HG03280 (cell line): Measurements from ENCODE around the gene PCDHA9.
"Not testable (repeated sequence)": the region's sequence is repeated elsewhere in the genome, so short reads cannot be mapped to it uniquely, and the experiment has no call there.

Source experiments
- ATAC-seq: cut with Tn5 transposase; IDR thresholded peaks from one replicate; pipeline ENCODE4 v1.9.1; 2021; ENCODE audit warnings: mild to moderate bottlenecking, moderate library complexity; ENCODE audit not compliant: unreplicated experiment

PCDHA9 gene

GRCh38 chr5:140848139-140849102, at the start of gene PCDHA9:
Gene PCDHA9, plus strand, starts transcription at chr5:140848382. Its CDS starts 114 bp downstream, at chr5:140848496.
- not testable (repeated sequence) for ATAC-seq

DNA sequence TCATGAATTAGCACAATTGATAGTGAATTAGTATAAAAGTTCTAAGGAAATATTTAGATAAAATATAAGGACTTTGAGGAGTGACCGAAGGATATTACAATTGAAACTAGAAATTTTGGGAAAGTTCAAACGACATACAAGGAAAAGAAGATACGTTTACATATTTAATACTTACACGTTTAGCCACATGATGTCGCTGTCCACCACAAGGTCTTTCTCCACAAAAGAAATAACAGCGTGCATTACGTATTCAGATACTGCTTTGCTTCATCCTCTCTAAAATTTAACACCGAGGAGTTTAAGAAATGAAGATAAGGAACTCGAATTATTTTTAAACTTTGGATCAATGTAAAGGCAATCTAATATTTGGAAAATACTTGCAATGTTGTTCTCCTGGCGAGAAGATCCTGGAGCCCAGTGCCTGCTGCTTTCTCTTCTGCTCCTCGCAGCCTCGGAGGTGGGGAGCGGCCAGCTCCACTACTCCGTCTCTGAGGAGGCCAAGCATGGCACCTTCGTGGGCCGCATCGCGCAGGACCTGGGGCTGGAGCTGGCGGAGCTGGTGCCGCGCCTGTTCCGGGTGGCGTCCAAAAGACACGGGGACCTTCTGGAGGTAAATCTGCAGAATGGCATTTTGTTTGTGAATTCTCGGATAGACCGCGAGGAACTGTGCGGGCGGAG, 47.2 kb upstream of the PCDHA9 start, which contains the start of gene PCDHA3:
Gene PCDHA3, plus strand, starts transcription at position 242 of the 678 bp plus-strand sequence.
- no peak for ATAC-seq

DNA sequence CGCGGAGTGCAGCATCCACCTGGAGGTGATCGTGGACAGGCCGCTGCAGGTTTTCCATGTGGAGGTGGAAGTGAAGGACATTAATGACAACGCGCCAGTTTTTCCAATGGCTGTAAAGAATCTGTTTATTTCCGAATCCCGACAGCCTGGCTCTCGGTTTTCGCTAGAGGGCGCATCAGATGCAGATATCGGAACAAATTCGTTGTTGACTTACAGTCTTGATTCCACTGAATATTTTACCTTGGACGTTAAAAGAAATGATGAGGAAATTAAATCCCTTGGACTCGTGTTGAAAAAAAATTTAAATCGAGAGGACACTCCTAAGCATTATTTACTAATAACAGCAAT, 46.7 kb upstream of the PCDHA9 start:
- ATAC-seq: no peak

DNA sequence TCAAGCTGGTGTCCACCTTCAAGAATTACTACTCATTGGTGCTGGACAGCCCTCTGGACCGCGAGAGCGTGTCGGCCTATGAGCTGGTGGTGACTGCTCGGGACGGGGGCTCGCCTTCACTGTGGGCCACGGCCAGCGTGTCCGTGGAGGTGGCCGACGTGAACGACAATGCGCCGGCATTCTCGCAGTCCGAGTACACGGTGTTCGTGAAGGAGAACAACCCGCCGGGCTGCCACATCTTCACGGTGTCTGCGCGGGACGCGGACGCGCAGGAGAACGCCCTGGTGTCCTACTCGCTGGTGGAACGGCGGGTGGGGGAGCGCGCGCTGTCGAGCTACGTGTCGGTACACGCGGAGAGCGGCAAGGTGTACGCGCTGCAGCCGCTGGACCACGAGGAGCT, 45.8 kb upstream of the PCDHA9 start:
- not testable (repeated sequence) for ATAC-seq

- ATAC-seq: no peak
Measured at GRCh38 chr5:140802781-140803271, 45.4 kb upstream of the PCDHA9 start.

DNA sequence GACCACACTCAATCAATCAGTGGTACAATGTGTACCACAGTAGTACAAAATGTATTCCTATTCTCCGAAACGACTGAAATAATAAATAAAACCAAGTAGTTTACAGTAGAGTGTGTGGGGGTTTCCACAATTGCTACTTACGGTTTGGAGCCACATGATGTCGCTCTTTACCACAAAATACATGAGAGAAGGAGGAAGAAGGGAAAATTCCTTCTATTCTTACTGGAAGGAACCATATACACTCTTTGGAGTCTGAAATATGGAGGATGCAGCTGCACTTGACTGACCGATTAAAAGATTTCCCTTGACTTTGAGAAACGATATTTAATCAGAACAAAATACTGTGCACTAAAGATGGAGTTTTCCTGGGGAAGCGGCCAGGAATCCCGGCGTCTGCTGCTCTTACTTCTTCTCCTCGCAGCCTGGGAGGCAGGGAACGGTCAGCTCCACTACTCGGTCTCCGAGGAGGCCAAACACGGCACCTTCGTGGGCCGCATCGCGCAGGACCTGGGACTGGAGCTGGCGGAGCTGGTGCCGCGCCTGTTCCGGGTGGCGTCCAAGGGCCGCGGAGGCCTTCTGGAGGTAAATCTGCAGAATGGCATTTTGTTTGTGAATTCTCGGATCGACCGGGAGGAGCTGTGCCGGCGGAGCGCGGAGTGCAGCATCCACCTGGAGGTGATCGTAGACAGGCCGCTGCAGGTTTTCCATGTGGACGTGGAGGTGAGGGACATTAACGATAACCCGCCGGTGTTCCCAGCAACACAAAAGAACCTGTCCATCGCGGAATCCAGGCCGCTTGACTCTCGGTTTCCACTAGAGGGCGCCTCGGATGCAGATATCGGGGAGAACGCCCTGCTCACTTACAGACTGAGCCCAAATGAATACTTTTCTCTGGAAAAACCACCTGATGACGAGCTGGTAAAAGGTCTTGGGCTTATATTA, 41.1 kb upstream of the PCDHA9 start, which contains the start of gene PCDHA4:
Gene PCDHA4, plus strand, starts transcription at position 235 of the 942 bp plus-strand sequence.
- no peak for ATAC-seq

DNA sequence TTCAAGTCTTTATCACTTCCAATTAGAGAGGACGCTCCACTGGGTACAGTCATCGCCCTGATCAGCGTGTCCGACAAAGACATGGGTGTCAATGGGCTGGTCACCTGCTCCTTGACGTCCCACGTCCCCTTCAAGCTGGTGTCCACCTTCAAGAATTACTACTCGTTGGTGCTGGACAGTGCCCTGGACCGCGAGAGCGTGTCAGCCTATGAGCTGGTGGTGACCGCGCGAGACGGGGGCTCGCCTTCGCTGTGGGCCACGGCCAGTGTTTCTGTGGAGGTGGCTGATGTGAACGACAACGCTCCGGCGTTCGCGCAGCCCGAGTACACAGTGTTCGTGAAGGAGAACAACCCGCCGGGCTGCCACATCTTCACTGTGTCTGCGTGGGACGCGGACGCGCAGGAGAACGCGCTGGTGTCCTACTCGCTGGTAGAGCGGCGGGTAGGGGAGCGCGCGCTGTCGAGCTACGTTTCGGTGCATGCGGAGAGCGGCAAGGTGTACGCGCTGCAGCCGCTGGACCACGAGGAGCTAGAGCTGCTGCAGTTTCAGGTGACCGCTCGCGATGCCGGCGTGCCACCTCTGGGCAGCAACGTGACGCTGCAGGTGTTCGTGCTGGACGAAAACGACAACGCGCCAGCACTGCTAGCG, 39.8 kb upstream of the PCDHA9 start:
- not testable (repeated sequence) for ATAC-seq

GRCh38 chr5:140808889-140809291, 39.3 kb upstream of the PCDHA9 start:
- ATAC-seq: no peak

- no peak for ATAC-seq
Measured at GRCh38 chr5:140821375-140822280, 26.6 kb upstream of the PCDHA9 start, which contains the start of gene PCDHA5. Gene PCDHA5, plus strand, starts transcription at chr5:140821613.

DNA sequence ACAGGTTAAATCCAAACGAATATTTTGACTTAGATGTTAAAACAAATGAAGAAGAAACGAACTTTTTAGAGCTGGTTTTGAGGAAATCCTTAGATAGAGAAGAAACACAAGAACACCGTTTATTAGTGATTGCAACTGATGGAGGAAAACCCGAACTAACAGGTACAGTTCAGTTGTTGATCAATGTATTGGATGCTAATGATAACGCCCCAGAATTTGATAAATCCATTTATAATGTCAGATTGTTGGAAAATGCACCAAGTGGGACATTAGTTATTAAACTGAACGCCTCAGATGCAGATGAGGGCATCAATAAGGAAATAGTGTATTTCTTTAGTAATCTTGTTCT, 25.9 kb upstream of the PCDHA9 start:
- ATAC-seq: no peak

DNA sequence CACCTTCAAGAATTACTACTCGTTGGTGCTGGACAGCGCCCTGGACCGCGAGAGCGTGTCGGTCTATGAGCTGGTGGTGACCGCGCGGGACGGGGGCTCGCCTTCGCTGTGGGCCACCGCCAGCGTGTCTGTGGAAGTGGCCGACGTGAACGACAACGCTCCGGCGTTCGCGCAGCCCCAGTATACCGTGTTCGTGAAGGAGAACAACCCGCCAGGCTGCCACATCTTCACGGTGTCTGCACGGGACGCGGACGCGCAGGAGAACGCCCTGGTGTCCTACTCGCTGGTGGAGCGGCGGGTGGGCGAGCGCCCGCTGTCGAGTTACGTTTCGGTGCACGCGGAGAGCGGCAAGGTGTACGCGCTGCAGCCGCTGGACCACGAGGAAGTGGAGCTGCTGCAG, 25.2 kb upstream of the PCDHA9 start:
- ATAC-seq: not testable (repeated sequence)

DNA sequence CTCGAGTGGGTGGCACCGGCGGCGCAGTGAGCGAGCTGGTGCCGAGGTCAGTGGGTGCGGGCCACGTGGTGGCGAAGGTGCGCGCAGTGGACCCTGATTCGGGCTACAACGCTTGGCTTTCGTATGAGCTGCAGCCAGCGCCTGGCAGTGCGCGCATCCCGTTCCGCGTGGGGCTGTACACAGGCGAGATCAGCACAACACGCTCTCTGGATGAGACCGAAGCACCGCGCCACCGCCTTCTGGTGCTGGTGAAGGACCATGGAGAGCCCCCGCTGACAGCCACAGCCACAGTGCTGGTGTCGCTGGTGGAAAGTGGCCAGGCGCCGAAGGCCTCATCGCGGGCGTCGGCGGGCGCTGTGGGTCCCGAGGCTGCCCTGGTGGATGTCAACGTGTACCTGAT, 24.7 kb upstream of the PCDHA9 start:
- no peak for ATAC-seq

- ATAC-seq: no peak
Measured at GRCh38 chr5:140827704-140828361, 20.3 kb upstream of the PCDHA9 start, which contains the start of gene PCDHA6. Gene PCDHA6, plus strand, starts transcription at chr5:140827960. Its CDS starts 132 bp downstream, at chr5:140828092.

GRCh38 chr5:140828362-140828737, 19.8 kb upstream of the PCDHA9 start:
- ATAC-seq: no peak

GRCh38 chr5:140829511-140830501, 18.4 kb upstream of the PCDHA9 start:
- not testable (repeated sequence) for ATAC-seq

DNA sequence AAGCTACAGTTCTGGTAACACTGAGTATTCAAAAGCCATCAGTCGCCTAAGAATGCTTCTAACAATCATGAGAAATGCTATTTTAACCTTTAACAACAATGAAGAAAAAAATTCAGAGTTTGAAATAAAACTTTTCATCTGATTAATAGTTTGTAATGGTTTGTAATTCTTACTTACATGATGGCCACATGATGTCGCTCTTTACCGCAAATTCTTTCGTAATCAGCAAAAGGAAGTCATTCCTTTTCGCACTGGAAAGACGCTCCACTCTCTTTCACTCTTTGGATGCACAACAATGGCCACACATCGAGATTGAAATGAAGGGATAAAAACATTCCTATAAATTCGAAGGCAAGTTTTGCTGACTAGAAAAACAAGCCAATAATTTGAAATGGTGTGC, 14.2 kb upstream of the PCDHA9 start, which contains the start of gene PCDHA7:
Gene PCDHA7, plus strand, starts transcription at position 277 of the 400 bp plus-strand sequence. Its CDS starts 115 bp downstream, at position 392.
- no peak for ATAC-seq

GRCh38 chr5:140834439-140835008, 13.7 kb upstream of the PCDHA9 start:
- not testable (repeated sequence) for ATAC-seq
